ENCODE data around the gene SSH2. TPM values are rescaled to one million over a fixed set of nuclear protein-coding genes. Genes with fewer than 3 reads are reported as not detected.
"Not testable (repeated sequence)": the region's sequence is repeated elsewhere in the genome, so short reads cannot be mapped to it uniquely, and the experiment has no call there.

The SSH2 gene
- total and polyA plus RNA-seq, 2 donors from 2014 or later: 19.7 to 62.5 TPM

GRCh38 chr17:29677824-29678223 lies 252.2 kb downstream of the SSH2 start:
- intact Hi-C loops (cut with DNase I): no loop called here
- FAIRE-seq (no peak), DNase-seq (no peak)
- Histone ChIP-seq H3K27ac (ENCODE audit: low read depth in 2 of 2, low read length in 2 of 2) (no peak overlapping the region), H3K27me3 (ENCODE audit: control insufficient read depth, insufficient read depth, low read length) (no peaks in the 10 kb centered on the region), H3K4me3 (ENCODE audit: low read length in 3 of 3) (no peak overlapping the region), H3K36me3 (ENCODE audit: control insufficient read depth in 2 of 3, insufficient read depth in 3 of 3, low read length in 3 of 3) (peaks cover 0 to 12% (median 2%) of the 10 kb centered on the region in 3 donors), H3K9ac (ENCODE audit: low read length in 3 of 3) (no peak overlapping the region), H3K4me1 (ENCODE audit: control insufficient read depth in 2 of 3, insufficient read depth in 2 of 3, low read depth in 1 of 3, low read length in 3 of 3) (peaks cover 0 to 4% (median 0%) of the 10 kb centered on the region in 3 donors), H3K9me3 (ENCODE audit: control insufficient read depth in 2 of 3, insufficient read depth in 1 of 3, low read length in 3 of 3) (no peaks in the 10 kb centered on the region)
- no peak for TF ChIP-seq CTCF (IDR thresholded peaks at IDR 0.05; ENCODE audit: borderline replicate concordance, extremely low read depth, insufficient read depth)

- Histone ChIP-seq H3K27me3 (ENCODE audit: control insufficient read depth, insufficient read depth, low read length) (no peaks in the 10 kb centered on the region), H3K36me3 (ENCODE audit: control insufficient read depth in 2 of 3, insufficient read depth in 3 of 3, low read length in 3 of 3) (peaks cover 0 to 12% (median 2%) of the 10 kb centered on the region in 3 donors), H3K4me3 (ENCODE audit: low read length in 3 of 3) (no peak overlapping the region), H3K9ac (ENCODE audit: low read length in 3 of 3) (no peak overlapping the region), H3K9me3 (ENCODE audit: control insufficient read depth in 2 of 3, insufficient read depth in 1 of 3, low read length in 3 of 3) (no peaks in the 10 kb centered on the region), H3K4me1 (ENCODE audit: control insufficient read depth in 2 of 3, insufficient read depth in 2 of 3, low read depth in 1 of 3, low read length in 3 of 3) (no peaks in the 10 kb centered on the region), H3K27ac (ENCODE audit: low read depth in 2 of 2, low read length in 2 of 2) (no peak overlapping the region)
- FAIRE-seq (no peak), DNase-seq (no peak)
- TF ChIP-seq CTCF (IDR thresholded peaks at IDR 0.05; ENCODE audit: borderline replicate concordance, extremely low read depth, insufficient read depth): no peak
- intact Hi-C loops (cut with DNase I): no loop called here
Observed at GRCh38 chr17:29677221-29677791, 252.7 kb downstream of the SSH2 start.

- H3K27ac ChIP-seq (ENCODE audit: low read depth in 2 of 2, low read length in 2 of 2); FAIRE-seq; DNase-seq; H3K9ac ChIP-seq (ENCODE audit: low read length in 3 of 3); intact Hi-C loops (cut with DNase I); H3K4me3 ChIP-seq (ENCODE audit: low read length in 3 of 3); H3K27me3 ChIP-seq (ENCODE audit: control insufficient read depth, insufficient read depth, low read length); H3K4me1 ChIP-seq (ENCODE audit: control insufficient read depth in 2 of 3, insufficient read depth in 2 of 3, low read depth in 1 of 3, low read length in 3 of 3); H3K9me3 ChIP-seq (ENCODE audit: control insufficient read depth in 2 of 3, insufficient read depth in 1 of 3, low read length in 3 of 3): not testable (repeated sequence)
- H3K36me3 ChIP-seq (ENCODE audit: control insufficient read depth in 2 of 3, insufficient read depth in 3 of 3, low read length in 3 of 3): peaks cover 0 to 19% (median 2%) of the 10 kb centered on the region in 3 donors
Observed at GRCh38 chr17:29675961-29676360, 254.1 kb downstream of the SSH2 start.

GRCh38 chr17:29674281-29674680 lies 255.7 kb downstream of the SSH2 start:
- H3K9me3 ChIP-seq (ENCODE audit: control insufficient read depth in 2 of 3, insufficient read depth in 1 of 3, low read length in 3 of 3): no peaks in the 10 kb centered on the region
- peaks cover 0 to 19% (median 2%) of the 10 kb centered on the region in 3 donors for H3K36me3 ChIP-seq (ENCODE audit: control insufficient read depth in 2 of 3, insufficient read depth in 3 of 3, low read length in 3 of 3)
- no peaks in the 10 kb centered on the region for H3K4me1 ChIP-seq (ENCODE audit: control insufficient read depth in 2 of 3, insufficient read depth in 2 of 3, low read depth in 1 of 3, low read length in 3 of 3)
- DNase-seq (no peak), FAIRE-seq (no peak)
- no peak overlapping the region for H3K4me3 ChIP-seq (ENCODE audit: low read length in 3 of 3)
- intact Hi-C loops (cut with DNase I): no loop called here
- H3K9ac ChIP-seq (ENCODE audit: low read length in 3 of 3): no peak overlapping the region
- no peak overlapping the region for H3K27ac ChIP-seq (ENCODE audit: low read depth in 2 of 2, low read length in 2 of 2)
- TF ChIP-seq CTCF (IDR thresholded peaks at IDR 0.05; ENCODE audit: borderline replicate concordance, extremely low read depth, insufficient read depth): no peak
- H3K27me3 ChIP-seq (ENCODE audit: control insufficient read depth, insufficient read depth, low read length): no peaks in the 10 kb centered on the region

Measured in kidney (tissue), 14 donors.